Keratinocyte (primary cell): ENCODE data around the gene MELK. TPM values are rescaled to one million over a fixed set of nuclear protein-coding genes. Genes with fewer than 3 reads are reported as not detected.

Source experiments
- DNase-seq: peaks from one replicate; pipeline ENCODE4 v3.0.0-alpha.2; 2011; ENCODE audit warnings: low read depth, missing footprints, low spot score
- FAIRE-seq: peaks from 2 replicates; lab custom pipeline; 2011; peaks lifted over from hg19 to GRCh38; lab: Jason Lieb, UNC
- H2AFZ ChIP-seq: 2 replicates; pipeline ENCODE4 v1.6.0; 2012; ENCODE audit warnings: low read length, control low read depth, inconsistent platforms; ENCODE audit not compliant: control insufficient read depth
- H3K27ac ChIP-seq: 2 replicates; pipeline ENCODE4 v1.5.1; 2011; ENCODE audit warnings: low read length; ENCODE audit not compliant: control insufficient read depth, insufficient read depth
- H3K27me3 ChIP-seq: 3 replicates; pipeline ENCODE4 v1.6.0; 2011; ENCODE audit warnings: low read length; ENCODE audit not compliant: control insufficient read depth, insufficient read depth; ENCODE audit errors: extremely low read depth
- H3K36me3 ChIP-seq, 2 experiments: 2 replicates in 1 of 2; 3 replicates in 1 of 2; pipeline ENCODE4 v1.5.1; 2011; ENCODE audit warnings: low read length in 2 of 2, mild to moderate bottlenecking in 1 of 2; ENCODE audit not compliant: control insufficient read depth in 2 of 2, insufficient read depth in 2 of 2; ENCODE audit errors: extremely low read depth in 1 of 2
- H3K4me1 ChIP-seq: 3 replicates; pipeline ENCODE4 v1.5.1; 2011; ENCODE audit warnings: low read length; ENCODE audit not compliant: control insufficient read depth, insufficient read depth; ENCODE audit errors: extremely low read depth
- H3K4me2 ChIP-seq: 3 replicates; pipeline ENCODE4 v1.6.0; 2011; ENCODE audit warnings: low read depth, low read length; ENCODE audit not compliant: control insufficient read depth, insufficient read depth; ENCODE audit errors: extremely low read depth
- H3K4me3 ChIP-seq, 3 experiments: fragments of 200-600 bp in 1 of 3; sonication (generic) in 1 of 3; 2 replicates in 2 of 3; 3 replicates in 1 of 3; pipeline ENCODE4 v1.5.1; 2011 to 2016; ENCODE audit warnings: low read length in 3 of 3, mild to moderate bottlenecking in 3 of 3, control low read depth in 2 of 3, inconsistent platforms in 1 of 3, low read depth in 1 of 3, mixed read lengths in 1 of 3, mixed run types in 1 of 3, moderate library complexity in 1 of 3; ENCODE audit not compliant: control insufficient read depth in 2 of 3, insufficient read depth in 2 of 3; ENCODE audit errors: extremely low read depth in 1 of 3
- H3K79me2 ChIP-seq: 2 replicates; pipeline ENCODE4 v1.6.0; 2012; ENCODE audit warnings: low read length; ENCODE audit not compliant: control insufficient read depth, insufficient read depth
- H3K9ac ChIP-seq: 3 replicates; pipeline ENCODE4 v1.6.0; 2011; ENCODE audit warnings: low read length; ENCODE audit not compliant: control insufficient read depth, insufficient read depth; ENCODE audit errors: extremely low read depth
- H3K9me1 ChIP-seq: 3 replicates; pipeline ENCODE4 v1.6.0; 2011; ENCODE audit warnings: low read length; ENCODE audit not compliant: control insufficient read depth, insufficient read depth; ENCODE audit errors: extremely low read depth
- H3K9me3 ChIP-seq: 2 replicates; pipeline ENCODE4 v1.5.1; 2012; ENCODE audit warnings: low read depth, low read length; ENCODE audit not compliant: control insufficient read depth
- H4K20me1 ChIP-seq: 3 replicates; pipeline ENCODE4 v1.6.0; 2011; ENCODE audit warnings: low read length; ENCODE audit not compliant: control insufficient read depth, insufficient read depth; ENCODE audit errors: extremely low read depth
- EZH2 ChIP-seq: IDR thresholded peaks from one replicate; pipeline ENCODE4 v1.6.1; 2012; ENCODE audit warnings: inconsistent platforms, mild to moderate bottlenecking, low read length, moderate library complexity
- dilution Hi-C: fragments of 300-500 bp; cut with MboI; formaldehyde crosslinking; loops from one replicate; pipeline ENCODE4 v1.7.0; 2020; ENCODE audit warnings: low sequenced_read_pairs; ENCODE audit not compliant: extremely low pct_ligation_motif_present
- polyA plus RNA-seq, 5 experiments: library from polyadenylated mRNA; depleted of rRNA in 3 of 5; stranded (reverse) in 3 of 5; stranded (forward) in 1 of 5; unstranded in 1 of 5; fragments of >200 nt; gene quantifications; 1 replicate in 1 of 5; 2 replicates in 3 of 5; 3 replicates in 1 of 5; pipeline versions ENCODE4 v1.2.1 to v1.2.3, GENCODE V29; 2011 to 2012; ENCODE audit warnings: missing spikeins in 2 of 5, low read depth in 1 of 5, low replicate concordance in 1 of 5
- TF ChIP-seq, protein P1 (sequence below), 3 experiments: IDR thresholded peaks in 1 of 3; conservative IDR thresholded peaks in 1 of 3; optimal IDR thresholded peaks in 1 of 3; 2 replicates in 2 of 3; 3 replicates in 1 of 3; pipeline versions ENCODE3 to v1.5.1; 2011; ENCODE audit warnings: low read length in 3 of 3, mild to moderate bottlenecking in 3 of 3, moderate library complexity in 2 of 3, control low read depth in 1 of 3, inconsistent platforms in 1 of 3; ENCODE audit not compliant: insufficient read depth in 2 of 3; ENCODE audit errors: extremely low read depth in 1 of 3

Gene MELK
- polyA plus RNA-seq, 1 donor (not counting 4 experiments of a cell fraction or from before 2014, with no cell fraction given): 45.3 TPM

DNA sequence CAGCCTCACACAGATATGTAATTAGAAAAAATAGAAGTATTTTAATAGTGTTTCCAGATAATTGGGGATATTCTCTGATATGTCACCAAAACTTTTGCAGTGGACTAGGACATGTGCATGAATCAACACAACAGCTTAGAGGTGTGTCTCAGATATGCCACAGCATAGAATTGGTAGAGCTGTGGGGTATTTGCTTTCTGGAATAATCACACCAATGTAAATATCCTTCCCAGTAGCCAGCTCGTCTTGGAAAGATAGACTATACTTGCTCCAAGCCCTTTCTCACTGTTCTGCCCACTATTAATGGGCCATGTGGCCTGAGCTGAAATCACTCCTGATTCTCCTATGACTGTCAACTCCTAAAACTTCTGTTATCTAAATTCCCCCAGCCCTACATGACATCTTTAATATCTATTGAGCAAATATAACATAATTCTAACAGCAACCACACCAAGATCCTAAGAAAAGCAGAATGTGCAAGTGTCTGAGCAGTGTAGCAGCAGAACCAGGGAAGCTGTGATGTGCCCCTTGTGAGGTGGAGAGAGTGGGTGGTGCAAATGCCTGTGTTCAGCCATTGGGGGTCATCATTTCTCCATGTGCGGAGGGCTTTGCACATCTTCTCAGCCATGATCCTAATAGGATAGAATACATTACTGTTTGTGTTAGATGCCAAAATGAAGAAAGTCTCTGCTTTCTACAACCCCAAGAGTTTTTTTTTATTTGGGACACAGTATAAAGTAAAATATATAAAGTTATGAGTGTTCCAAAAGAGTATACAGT is 65.0 kb downstream of the MELK start:
- dilution Hi-C loops: no loop called here
- H3K9ac ChIP-seq: no peak overlapping the region

DNA sequence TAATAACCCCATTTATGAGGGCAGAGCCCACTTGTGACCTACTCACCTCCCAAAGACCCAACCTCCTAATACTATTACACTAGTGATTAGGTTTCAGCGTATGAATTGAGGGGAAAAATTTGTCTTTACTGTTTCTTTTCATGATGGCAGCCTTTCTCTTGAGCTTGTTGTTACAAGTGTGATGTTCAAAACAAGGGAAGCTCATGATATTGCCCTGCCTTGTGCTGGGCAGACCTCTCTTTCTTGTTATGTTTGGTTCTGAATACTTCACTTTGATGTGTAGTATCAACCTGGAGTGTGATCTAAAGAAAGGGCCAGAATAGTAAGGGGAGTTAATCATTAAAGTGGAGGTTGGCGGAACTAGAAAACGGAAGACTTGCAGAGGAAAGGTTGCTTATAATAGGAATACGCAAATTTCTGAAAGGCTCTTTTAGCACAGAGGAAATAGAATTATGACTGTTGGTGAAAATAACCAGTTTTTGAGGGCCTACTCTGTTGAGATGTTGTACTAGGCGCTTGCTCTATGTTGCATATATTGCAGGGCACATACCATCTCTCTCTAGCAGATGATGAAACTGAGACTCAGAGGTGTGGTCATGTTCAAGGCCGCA is 68.2 kb downstream of the MELK start:
- FAIRE-seq (peak; percentile 17), DNase-seq (no peak)
- H3K36me3 ChIP-seq: peaks cover 3% of the 10 kb centered on the region in 2 experiments
- H3K79me2 ChIP-seq: no peaks in the 10 kb centered on the region
- H4K20me1 ChIP-seq: no peaks in the 10 kb centered on the region
- no peaks in the 10 kb centered on the region for H3K9me1 ChIP-seq
- H3K4me1 ChIP-seq: no peaks in the 10 kb centered on the region
- no peak overlapping the region for H3K4me3 ChIP-seq
- H3K27ac ChIP-seq: no peak overlapping the region
- no peaks in the 10 kb centered on the region for H3K27me3 ChIP-seq
- no peak for TF ChIP-seq EZH2
- TF ChIP-seq, protein P1, sequence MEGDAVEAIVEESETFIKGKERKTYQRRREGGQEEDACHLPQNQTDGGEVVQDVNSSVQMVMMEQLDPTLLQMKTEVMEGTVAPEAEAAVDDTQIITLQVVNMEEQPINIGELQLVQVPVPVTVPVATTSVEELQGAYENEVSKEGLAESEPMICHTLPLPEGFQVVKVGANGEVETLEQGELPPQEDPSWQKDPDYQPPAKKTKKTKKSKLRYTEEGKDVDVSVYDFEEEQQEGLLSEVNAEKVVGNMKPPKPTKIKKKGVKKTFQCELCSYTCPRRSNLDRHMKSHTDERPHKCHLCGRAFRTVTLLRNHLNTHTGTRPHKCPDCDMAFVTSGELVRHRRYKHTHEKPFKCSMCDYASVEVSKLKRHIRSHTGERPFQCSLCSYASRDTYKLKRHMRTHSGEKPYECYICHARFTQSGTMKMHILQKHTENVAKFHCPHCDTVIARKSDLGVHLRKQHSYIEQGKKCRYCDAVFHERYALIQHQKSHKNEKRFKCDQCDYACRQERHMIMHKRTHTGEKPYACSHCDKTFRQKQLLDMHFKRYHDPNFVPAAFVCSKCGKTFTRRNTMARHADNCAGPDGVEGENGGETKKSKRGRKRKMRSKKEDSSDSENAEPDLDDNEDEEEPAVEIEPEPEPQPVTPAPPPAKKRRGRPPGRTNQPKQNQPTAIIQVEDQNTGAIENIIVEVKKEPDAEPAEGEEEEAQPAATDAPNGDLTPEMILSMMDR (optimal IDR thresholded peaks at IDR 0.05 in 1 of 3, IDR thresholded peaks at IDR 0.05 in 1 of 3, conservative IDR thresholded peaks at IDR 0.05 in 1 of 3; ENCODE audit: extremely low read depth in 1 of 3, insufficient read depth in 2 of 3, low read length in 3 of 3): no peak
- dilution Hi-C loops: no loop called here
- no peak overlapping the region for H2AFZ ChIP-seq
- no peak overlapping the region for H3K9ac ChIP-seq
- no peaks in the 10 kb centered on the region for H3K9me3 ChIP-seq
- no peak overlapping the region for H3K4me2 ChIP-seq

More for the DNA sequence above, 65.0 kb downstream of the MELK start:
- no peak overlapping the region for H2AFZ ChIP-seq
- H3K36me3 ChIP-seq: peaks cover 1 to 6% of the 10 kb centered on the region in 2 experiments
- H3K9me1 ChIP-seq: no peaks in the 10 kb centered on the region
- H3K27ac ChIP-seq: no peak overlapping the region
- no peak overlapping the region for H3K4me2 ChIP-seq
- no peaks in the 10 kb centered on the region for H3K79me2 ChIP-seq
- FAIRE-seq: no peak
- H3K4me3 ChIP-seq: no peak overlapping the region
- H3K27me3 ChIP-seq: no peaks in the 10 kb centered on the region
- DNase-seq: no peak
- H4K20me1 ChIP-seq: no peaks in the 10 kb centered on the region
- TF ChIP-seq, protein P1 (optimal IDR thresholded peaks at IDR 0.05 in 1 of 3, IDR thresholded peaks at IDR 0.05 in 1 of 3, conservative IDR thresholded peaks at IDR 0.05 in 1 of 3; ENCODE audit: extremely low read depth in 1 of 3, insufficient read depth in 2 of 3, low read length in 3 of 3): no peak
- no peak for TF ChIP-seq EZH2
- H3K9me3 ChIP-seq: no peaks in the 10 kb centered on the region
- no peaks in the 10 kb centered on the region for H3K4me1 ChIP-seq
